Measurements from ENCODE around the gene ZDHHC13.

ZDHHC13 gene

GRCh38 chr11:19116971-19117759 is at the start of gene ZDHHC13:
Gene ZDHHC13, plus strand, starts transcription at chr11:19117168. Its CDS starts 82 bp downstream, at chr11:19117250.
- DNase-seq = peak; percentile 62

- DNase-seq = peak; percentile 74
Measured at GRCh38 chr11:19071255-19071654, 45.7 kb upstream of the ZDHHC13 start.

GRCh38 chr11:19072464-19072863 is 44.5 kb upstream of the ZDHHC13 start:
- no peak for DNase-seq

- DNase-seq = peak; percentile 26
Measured at GRCh38 chr11:19073454-19074415, 43.2 kb upstream of the ZDHHC13 start.

- DNase-seq = no peak
Measured at GRCh38 chr11:19075636-19076035, 41.3 kb upstream of the ZDHHC13 start.

GRCh38 chr11:19076744-19077589 is 40.0 kb upstream of the ZDHHC13 start:
- peak; percentile 48 for DNase-seq

- DNase-seq = no peak
Measured at GRCh38 chr11:19077965-19078364, 39.0 kb upstream of the ZDHHC13 start.

- no peak for DNase-seq
Measured at GRCh38 chr11:19079643-19080440, 37.1 kb upstream of the ZDHHC13 start.

GRCh38 chr11:19080579-19080993 is 36.4 kb upstream of the ZDHHC13 start:
- no peak for DNase-seq

- DNase-seq = no peak
Measured at GRCh38 chr11:19083166-19083565, 33.8 kb upstream of the ZDHHC13 start.

- no peak for DNase-seq
Measured at GRCh38 chr11:19084661-19085315, 32.2 kb upstream of the ZDHHC13 start.

GRCh38 chr11:19087658-19088057 is 29.3 kb upstream of the ZDHHC13 start:
- no peak for DNase-seq

- no peak for DNase-seq
Measured at GRCh38 chr11:19088791-19089190, 28.2 kb upstream of the ZDHHC13 start.

GRCh38 chr11:19089421-19089820 is 27.5 kb upstream of the ZDHHC13 start:
- DNase-seq = no peak

- no peak for DNase-seq
Measured at GRCh38 chr11:19091366-19091765, 25.6 kb upstream of the ZDHHC13 start.

GRCh38 chr11:19092342-19092741 is 24.6 kb upstream of the ZDHHC13 start:
- DNase-seq = no peak

- DNase-seq = no peak
Measured at GRCh38 chr11:19092850-19093249, 24.1 kb upstream of the ZDHHC13 start.

GRCh38 chr11:19093976-19094375 is 23.0 kb upstream of the ZDHHC13 start:
- DNase-seq = no peak

- DNase-seq = no peak
Measured at GRCh38 chr11:19094859-19095258, 22.1 kb upstream of the ZDHHC13 start.

GRCh38 chr11:19099093-19099492 is 17.9 kb upstream of the ZDHHC13 start:
- no peak for DNase-seq

GRCh38 chr11:19100885-19101284 is 16.1 kb upstream of the ZDHHC13 start:
- no peak for DNase-seq

Measured in NCI-H748 treated with DMSO at 0.1 percent for 48 hours (cell line).